Epithelial cell of prostate (primary cell): ENCODE results near the gene ANO7.

Experiments
- DNase-seq: peaks from one replicate; pipeline ENCODE4 v3.0.0-alpha.2; 2011; ENCODE audit warnings: low read depth, low spot score
- H3K27ac ChIP-seq: fragments of 450-650 bp; 2 replicates; pipeline ENCODE4 v1.5.1; 2017; ENCODE audit warnings: mild to moderate bottlenecking

The ANO7 gene

DNA sequence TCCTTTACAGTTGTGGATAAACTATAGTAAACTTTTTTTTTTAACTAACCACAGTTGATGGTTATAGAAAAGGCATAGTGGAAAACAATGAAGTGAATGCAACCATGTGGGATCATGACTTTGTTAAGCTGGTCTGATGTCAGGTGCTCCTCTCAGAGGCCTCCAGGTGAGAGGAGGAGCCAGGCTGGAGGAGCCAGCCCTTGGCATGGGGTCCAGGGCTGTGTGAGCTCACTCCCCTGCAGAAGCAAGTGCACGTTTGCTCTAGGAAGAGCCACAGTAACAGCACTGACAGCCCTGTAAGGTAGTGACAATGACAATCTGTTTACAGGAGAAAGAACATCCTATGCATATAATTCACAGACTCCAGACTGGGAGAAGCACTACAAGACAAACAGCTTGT is 32.5 kb upstream of the ANO7 start:
- no peak overlapping the region for H3K27ac ChIP-seq
- DNase-seq = no peak

DNA sequence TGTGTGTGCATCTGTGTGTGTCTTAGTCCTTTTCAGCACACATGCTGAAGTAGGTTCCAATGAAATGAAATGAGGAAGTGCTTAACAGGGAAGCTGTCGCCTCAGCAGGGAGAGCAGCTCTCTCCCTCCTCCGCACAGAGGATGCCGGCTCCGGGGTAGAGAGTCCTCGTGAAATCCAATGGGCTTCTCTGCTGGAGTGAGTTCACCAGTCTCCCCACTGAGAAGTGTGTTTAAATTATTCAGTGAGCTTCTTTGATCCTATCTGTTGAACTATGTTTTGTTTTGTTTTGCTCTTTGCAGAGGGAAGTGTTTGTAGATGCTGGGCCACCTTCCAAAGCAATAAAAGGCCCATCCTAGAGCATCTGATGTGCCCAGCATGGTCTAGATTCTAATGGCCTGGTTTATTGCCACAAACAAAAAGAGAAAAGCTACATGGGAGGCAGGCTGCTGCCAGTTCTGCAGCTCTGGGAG is 31.5 kb upstream of the ANO7 start:
- H3K27ac ChIP-seq = no peak overlapping the region
- no peak for DNase-seq

DNA sequence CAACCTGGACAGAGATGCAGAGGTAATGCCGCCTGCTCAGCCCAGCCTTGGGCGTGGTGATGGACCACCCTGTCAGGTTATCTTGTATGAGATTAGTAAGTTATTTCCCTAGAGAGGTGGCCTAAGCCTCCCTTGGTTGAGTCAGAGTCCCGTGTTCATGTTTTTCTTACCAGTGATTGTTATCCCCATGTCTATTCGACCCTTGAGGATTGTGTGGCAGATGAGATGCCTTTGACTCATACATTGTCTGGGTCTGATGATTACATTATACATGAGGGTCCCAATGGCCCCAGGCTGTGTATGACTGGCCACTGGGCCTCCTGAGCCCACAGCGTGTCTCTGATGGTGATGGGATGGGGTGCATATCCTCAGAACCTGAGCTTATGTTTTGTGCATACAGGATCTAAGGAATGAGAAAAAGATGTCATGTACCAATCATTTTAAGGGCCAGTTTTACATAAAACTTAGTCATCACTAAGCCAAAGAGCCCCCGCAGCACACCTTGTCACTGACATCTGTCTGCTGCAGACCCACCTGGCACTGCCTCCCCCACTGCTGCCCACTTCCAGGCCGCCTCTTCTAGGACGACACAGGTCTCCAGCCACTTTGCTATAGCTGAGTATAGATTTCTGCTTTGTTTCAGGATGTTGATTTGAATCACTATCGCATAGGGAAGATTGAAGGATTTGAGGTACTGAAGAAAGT is 30.5 kb upstream of the ANO7 start:
- no peak overlapping the region for H3K27ac ChIP-seq
- DNase-seq = no peak

DNA sequence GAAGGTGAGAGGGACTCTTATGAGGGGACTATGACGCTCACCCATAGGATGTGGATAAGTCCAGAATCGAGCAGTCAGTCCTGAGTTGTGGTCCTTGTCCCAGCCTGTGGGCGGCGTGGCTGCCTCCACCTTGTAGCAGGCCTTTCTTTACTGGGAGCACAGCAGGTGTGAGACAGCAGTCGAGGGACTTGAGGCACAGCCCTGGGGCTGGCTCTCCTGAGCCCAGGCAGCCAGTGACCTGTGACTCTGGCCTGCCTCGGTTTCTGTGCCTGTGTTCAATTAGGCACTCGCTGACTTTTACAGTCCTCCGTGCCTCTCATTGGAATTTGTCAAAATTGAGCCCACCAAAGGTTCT is 30.0 kb upstream of the ANO7 start:
- DNase-seq = no peak
- no peak overlapping the region for H3K27ac ChIP-seq

DNA sequence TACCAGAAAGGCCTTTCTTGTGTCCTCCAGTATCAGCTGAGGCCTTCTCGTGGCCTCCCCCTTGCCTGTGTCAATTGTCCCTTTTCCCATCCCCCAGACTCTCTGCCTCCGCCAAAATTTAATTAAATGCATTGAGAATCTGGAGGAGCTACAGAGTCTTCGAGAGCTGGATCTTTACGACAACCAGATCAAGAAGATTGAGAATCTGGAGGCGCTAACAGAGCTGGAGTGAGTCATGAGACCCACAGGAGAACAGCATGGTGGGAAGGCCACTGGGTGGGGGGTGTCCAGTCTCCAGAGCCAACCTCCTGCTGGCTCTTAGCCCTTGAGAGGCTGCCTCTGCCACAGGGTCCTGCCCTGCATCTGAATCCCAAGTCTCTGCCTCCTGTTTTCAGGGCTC is 29.4 kb upstream of the ANO7 start:
- no peak overlapping the region for H3K27ac ChIP-seq
- DNase-seq = no peak

DNA sequence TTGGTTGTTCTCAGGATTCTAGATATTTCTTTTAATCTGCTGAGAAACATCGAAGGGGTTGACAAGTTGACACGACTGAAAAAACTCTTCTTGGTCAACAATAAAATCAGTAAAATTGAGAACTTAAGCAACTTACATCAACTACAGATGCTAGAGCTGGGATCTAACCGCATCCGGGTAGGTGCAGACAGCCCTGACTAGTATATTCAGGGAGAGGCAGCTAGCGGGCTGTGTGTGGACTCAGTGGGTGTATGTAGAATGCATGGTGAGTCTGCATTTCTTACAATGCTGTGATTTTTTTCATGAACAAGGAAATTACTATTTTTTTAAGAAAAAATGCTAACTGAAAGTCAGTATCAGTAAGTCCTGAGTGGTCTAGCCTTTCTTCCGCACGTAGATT is 28.2 kb upstream of the ANO7 start:
- no peak for DNase-seq
- no peak overlapping the region for H3K27ac ChIP-seq

DNA sequence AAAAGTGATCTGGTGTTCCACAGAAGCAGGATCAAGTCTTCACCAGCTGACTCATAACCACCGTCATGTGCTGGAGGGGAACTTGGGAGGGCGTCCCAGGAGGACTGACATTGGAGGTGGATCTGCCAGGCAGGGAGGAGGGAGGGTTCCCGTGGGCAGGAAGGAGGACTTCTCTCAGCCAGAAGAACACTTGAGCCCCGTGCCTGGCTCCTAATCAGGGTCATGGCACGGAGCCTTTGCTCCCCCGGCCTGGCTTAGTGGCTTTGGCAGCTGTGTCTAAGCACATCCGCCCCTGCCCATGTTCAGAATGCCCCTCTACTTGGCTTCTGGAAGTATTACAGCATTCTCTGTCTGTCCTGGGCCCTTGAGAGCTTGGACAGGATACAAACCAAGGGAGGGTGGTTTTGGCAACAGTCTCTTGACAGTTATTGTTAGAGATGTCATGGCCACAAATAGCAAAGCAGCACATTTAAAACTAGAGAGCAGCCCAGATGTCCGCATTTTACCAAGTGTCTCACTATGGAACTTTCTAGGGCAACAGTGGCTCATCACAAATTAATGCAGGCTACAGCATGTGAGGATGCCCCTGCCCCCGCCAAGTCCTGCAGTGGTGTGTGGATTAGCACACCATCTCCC is 26.7 kb upstream of the ANO7 start:
- DNase-seq = no peak
- no peak overlapping the region for H3K27ac ChIP-seq

DNA sequence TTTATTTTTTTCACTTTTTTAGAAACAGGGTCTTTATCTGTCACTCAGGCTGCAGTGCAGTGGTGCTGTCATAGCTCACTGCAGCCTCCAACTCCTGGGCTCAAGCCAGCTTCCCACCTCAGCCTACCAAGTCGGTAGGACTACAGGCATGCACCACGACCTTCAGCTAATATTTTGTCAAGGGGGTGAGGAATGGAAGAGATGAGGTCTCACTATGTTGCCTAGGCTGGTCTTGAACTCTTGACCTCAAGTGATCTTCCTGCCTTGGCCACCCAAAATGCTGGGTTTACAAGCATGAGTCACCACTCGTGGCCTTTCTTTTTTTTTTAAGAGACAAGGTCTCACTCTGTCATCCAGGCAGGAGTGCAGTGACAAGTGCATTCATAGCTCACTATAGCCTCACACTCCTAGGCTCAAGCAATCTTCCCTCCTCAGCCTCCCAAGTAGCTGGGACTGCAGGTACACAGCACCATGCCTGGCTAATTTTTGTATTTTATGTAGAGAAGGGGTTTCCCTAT is 24.8 kb upstream of the ANO7 start:
- no peak for DNase-seq
- no peak overlapping the region for H3K27ac ChIP-seq

DNA sequence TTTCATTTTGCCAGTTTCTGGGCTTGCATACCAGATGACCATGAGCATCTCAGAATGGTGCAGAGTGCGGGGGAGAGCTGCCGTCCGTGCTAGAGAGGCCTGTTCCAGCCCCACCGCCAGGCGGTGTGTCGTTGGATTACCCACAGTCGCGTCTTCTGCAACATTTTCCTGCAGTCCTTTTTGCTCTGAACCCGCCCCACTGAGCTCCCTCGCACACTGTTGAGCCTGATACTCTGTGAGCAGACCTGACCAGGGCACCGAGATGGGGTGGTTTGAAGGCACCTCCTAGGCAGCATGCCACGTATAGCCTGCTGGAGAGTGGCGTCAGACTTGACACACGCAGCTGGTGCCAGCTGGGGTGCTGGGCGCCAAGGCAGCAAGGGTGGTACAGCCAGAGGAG is 20.1 kb upstream of the ANO7 start:
- no peak for DNase-seq

DNA sequence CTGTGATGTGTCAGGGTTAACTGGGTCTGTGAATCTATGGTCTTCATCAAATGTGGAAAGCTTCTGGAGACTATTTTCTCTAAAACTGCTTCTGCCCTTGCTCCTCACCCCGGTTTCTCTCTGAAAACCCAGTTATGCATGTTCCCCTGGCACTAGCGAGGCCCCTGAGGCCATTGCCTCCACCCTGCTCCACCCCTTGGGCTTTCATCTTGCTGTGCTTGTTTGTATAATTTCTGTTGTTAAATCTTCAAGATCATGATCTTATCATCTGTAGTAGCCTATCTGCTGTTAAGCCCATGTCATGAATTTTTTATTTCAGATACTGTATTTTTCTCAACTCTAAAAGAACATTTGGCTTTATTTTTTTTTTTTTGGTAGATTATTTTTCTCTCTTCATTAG is 14.9 kb upstream of the ANO7 start:
- no peak for DNase-seq
- H3K27ac ChIP-seq = no peak overlapping the region

More for the DNA sequence above, 20.1 kb upstream of the ANO7 start:
- no peak overlapping the region for H3K27ac ChIP-seq

DNA sequence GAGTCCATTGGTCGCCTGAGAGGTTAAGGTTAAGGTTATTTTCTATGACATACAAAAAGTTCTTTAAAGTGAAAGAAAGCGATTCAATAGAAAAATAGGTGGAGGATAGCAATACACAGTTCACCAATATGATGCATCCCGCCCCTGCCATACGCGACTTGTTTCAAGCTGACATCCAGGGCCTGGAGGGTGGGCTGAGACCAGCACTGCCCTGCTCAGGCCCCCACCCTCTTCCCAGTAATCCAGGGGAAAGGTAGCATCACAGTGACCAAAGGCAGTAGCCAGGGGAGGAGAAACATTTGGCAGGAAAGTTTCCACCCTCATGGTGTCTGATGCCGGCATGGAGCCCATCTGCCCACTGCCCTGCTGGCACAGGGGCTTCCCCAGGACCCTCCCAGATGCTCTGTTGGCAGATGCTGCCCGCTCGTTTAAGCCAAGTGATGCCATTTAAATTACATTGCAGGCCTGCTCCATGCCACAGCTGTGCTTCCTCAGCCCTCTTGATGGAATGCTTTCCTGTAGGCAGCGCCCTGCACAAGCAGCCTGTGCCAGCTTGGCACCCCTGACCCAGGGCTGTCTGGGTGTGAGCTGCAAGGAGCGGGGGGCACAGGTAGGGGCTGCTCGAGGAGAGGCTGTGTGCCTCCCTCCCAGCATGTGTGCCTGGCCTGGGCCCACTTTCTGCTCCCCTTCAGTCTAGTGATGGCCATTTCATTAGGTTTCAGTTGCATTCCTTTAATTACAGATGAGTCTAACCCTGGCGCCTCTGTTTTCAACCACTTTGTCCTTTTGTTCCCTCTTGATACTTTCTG is 10.7 kb upstream of the ANO7 start:
- DNase-seq = no peak
- H3K27ac ChIP-seq = no peak overlapping the region

DNA sequence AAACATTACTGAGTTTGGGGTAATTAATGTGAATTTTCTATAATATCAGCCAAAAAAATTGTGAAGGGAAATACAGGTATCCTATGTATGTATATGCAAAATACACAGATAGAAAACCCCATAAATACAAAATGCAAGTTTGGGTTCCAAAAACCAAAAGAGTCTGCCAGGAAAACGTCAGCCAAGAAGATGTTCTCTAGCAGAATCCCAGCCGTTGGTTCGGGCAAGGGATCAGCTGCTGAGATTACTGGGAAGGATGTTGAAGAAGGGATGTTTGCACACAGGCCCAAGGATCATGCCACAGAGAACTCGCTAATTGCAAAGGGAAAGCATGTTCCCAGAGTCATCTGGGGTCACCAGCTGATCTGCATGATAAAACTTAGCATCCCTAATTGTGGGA is 9.5 kb upstream of the ANO7 start:
- no peak overlapping the region for H3K27ac ChIP-seq
- DNase-seq = no peak

DNA sequence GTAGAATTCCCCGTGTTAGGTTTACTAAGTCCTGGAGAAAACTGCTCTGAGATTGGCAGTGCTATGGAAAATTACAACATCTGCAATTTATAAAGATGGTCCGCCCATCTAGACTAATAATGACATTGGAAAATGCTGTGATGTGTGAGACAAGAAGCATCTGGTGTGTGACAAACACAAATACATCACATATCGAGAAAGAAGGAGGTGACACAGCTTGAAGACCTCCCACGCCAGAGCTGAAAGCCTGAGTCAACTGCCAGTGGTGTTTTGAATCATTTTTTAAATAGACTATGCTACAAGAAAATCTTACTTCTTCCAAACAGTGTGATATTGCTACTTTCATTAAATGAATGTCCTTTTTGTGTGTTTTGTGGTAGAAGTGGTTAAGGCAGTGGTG is 8.6 kb upstream of the ANO7 start:
- no peak for DNase-seq
- no peak overlapping the region for H3K27ac ChIP-seq

DNA sequence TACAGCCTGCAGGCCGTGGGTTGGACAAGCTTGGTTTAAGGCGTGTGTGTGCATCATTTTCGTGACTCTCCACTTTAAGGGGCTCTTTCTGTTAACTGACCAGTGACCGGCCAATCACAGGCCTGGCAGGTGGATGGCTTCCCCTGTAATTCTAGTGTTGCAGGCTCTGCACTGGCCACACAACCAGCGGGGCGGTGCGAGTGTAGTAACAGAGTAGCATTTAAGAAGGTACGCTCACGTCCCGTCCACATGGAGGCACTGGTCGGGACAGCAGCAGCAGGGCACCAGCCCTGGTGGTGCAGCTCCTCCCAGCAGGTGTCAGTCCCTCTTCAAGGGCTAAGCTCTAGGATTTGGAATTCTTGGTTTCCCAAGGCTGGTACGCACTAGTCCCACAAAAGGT is 8.0 kb upstream of the ANO7 start:
- no peak for DNase-seq
- H3K27ac ChIP-seq = no peak overlapping the region

DNA sequence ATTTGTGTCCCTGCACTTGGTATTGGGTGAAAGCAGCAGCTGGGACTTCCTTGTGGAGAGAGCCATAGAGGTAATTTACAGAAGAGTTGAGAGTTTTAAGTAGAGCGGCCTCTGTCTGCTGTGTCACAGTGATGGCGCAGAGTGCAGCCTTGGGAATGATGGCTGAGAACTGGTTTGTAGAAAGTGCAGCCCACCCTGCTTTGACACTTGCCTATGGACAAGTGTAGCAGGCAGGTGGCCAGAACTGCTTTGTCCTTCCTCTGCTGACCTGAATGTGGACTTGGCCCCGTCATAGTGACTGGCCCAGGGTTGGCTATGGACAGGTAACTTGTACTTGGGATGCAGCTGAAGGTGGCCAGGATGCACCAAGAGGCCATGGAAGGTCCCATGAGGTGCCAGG is 6.4 kb upstream of the ANO7 start:
- H3K27ac ChIP-seq = no peak overlapping the region
- DNase-seq = no peak

DNA sequence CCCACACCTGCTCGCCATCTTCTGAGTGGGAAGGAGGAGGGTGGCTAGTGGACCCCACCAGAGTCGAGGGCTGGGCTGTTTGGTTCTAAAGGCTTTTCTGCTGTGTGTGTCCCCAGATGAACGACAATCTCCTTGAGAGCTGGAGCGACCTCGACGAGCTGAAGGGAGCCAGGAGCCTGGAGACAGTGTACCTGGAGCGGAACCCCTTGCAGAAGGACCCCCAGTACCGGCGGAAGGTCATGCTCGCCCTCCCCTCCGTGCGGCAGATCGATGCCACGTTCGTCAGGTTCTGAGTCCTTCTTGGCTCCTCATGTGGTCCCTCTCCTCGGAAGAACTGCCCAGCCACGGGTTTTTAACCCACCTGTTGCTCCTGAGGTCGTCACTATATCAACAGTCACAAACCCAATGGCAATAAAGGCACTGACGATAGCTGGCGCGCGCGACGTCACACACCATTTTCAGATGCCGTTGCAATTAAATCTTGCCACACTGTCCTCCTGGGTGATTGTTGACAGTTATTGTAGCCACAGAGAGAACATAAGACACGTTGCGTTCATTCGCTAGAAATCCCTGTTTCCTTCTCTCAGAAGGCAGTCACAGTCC is 5.8 kb upstream of the ANO7 start:
- no peak for DNase-seq
- no peak overlapping the region for H3K27ac ChIP-seq

DNA sequence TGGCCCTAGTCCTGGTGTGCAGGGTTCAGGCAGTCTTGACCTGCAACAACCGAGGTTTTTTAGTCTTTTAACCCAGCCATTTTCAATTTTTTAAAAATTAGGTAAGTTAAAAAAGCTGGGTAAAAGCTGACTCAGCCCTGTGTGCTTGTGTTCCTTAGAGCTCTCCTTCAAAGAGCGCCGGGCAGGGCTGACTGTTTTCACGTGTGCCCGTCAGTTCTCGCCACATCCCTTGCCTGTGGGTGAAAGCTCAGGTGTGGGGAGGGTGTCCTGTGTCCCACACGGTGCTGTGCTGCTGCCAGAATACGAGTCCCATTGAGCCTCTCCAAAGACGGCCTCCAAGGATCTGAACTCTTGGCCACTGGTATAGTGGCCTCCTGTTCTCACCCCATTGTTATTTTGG is 5.3 kb upstream of the ANO7 start:
- no peak for DNase-seq

DNA sequence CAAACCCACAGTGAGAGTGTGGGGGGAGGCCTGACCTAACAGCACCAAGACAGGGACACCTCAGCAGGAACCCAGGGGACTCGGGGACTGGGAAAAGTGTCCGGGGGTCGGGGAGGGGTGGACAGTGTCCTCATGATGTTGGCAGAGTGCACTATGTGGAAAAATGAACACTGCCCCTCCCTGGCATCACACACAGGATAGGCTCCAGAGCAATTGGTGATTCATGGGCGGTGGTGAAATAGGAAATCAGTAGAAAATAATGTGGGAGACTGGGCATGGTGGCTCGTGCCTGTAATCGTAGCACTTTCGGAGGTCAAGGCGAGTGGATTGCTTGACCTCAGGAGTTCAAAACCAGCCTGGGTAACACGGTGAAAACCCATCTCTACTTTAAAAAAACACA is 3.6 kb upstream of the ANO7 start:
- H3K27ac ChIP-seq = no peak overlapping the region
- no peak for DNase-seq

More for the DNA sequence above, 5.3 kb upstream of the ANO7 start:
- H3K27ac ChIP-seq = no peak overlapping the region

DNA sequence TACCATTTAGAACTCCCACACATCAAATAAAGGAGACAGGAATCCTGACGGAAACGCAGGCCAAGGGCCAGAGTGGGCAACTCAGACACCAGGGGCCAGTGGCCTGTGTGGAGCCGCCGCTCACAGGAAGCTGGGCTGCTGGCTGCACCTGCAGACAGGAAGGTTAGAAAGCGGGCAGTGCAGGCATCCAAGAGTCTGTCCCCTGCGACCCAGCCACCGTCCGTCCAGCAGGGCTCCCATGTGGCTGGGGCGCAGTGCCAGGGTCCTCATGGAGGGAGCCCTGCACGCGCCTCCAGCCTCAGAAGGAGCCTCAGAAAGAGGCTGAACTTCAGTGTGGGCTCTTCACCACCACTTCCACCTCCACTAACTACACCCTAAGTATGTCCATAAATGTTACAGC is 2.5 kb upstream of the ANO7 start:
- no peak overlapping the region for H3K27ac ChIP-seq
- no peak for DNase-seq

DNA sequence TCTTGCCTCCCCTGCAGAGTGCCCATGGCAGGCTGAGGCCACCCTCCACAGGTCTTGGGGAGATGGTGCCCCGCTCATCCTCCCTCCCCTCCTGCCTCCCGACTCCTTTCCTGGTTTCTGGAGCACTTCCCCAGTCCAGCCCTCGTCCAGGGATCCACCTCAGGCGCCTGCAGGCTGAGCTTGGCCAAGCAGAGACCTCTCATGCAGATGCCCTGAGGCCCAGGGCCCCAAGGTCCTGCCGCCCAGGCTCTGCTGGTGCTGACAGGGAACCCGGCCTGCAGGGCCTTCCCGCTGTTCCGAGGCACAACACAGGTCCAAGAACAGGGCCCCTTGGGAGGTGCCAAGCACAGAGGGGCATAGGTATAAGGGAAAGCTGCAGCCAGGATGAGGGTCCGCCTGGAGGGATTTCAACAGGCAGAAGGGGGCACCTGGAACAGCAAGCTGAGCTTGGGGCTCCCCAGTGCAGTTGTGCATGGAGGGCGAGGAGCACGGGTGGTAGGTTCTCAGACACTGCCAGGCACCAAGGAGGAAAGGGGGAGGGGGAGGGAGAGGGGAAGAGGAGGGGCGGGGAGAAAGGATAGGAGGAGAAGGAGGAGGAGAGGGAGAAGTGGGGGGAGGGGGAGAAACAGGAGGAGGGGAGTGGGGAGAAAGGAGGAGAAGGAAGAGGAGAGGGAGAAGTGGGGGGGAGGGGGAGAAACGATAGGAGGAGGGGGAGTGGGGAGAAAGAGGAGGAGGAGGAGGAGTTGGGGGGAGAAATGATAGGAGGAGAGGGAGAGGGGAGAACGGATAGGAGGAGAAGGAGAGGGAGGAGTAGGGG is 1.2 kb upstream of the ANO7 start:
- DNase-seq = no peak
- no peak overlapping the region for H3K27ac ChIP-seq
